GM23248 (cell line): ENCODE measurements around the gene SLC2A10.

Experiments used
- EZH2 ChIP-seq: fragments of 200-600 bp; sonication (generic); IDR thresholded peaks from 2 replicates; pipeline ENCODE4 v1.6.1; 2018; ENCODE audit warnings: antibody characterized with exemption, mild to moderate bottlenecking; ENCODE audit not compliant: insufficient read depth, poor library complexity, severe bottlenecking
- EZH2phosphoT487 ChIP-seq: fragments of 200-600 bp; sonication (generic); IDR thresholded peaks from 2 replicates; pipeline ENCODE4 v1.6.1; 2018; ENCODE audit warnings: antibody characterized with exemption, moderate library complexity, mild to moderate bottlenecking, low read depth; ENCODE audit not compliant: insufficient read depth

DNA sequence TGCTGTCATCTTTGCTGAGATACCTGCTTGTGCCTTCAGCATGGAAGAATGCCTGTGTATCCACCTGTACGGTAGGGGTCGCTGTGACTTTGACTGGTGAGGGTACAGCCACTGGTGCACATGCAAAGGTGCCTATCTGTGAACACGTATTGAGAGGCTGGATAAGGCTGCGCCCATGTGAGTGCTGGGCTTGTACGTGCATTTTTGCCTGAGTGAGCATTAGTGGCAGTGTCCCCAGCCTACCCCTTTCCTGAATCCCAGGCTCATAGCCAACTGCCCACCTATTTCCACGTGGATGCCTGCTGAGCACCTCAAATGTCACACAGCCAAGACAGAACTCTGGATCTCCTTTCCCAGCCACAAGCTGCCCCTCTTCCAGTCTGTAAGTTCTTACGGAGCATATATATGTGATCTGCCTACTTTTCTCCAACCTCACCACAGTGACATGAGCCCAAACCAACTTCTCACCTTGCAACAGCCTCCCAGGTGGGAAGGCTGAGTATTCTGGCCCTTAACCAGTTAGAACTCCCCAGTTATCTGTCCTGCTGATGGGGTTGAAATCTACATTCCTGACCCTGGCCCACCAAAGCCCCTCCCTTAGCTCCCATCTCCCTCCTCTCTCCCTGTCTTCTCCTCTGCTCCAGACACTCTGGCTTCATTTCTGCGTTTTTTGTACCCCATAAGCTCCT lies 1.1 kb upstream of the SLC2A10 start:
- TF ChIP-seq EZH2 (no peak), EZH2phosphoT487 (no peak)
